Measurements from ENCODE around the gene PLOD1. TPM values are rescaled to one million over a fixed set of nuclear protein-coding genes. Genes with fewer than 3 reads are reported as not detected.

Gene PLOD1
- total and polyA plus RNA-seq, 10 of the 15 experiments (the other 5 are each of a cell fraction or from before 2014, with no cell fraction given) = 10.6 to 42.6 (median 29.3) TPM

DNA sequence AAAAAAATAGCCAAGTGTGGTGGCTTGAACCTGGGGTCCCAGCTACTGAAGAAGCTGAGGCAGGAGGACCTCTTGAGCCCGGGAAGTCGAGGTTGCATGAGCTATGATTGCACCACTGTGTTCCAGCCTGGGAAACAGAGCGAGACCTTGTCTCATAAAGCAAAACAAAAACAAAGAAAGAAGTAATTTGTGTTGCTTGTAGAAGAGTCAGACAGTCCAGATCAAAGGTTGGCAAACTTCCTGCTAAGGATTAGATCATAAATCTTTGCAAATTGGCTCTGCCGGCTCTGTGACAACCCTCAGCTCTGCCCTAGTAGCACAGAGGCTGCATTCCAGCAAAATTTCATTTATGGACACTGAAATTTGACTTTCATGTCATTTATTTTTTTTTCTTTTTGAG lies 26.7 kb downstream of the PLOD1 start:
- ATAC-seq = no peak
- no peak overlapping the region for H3K4me2 ChIP-seq (ENCODE audit: control insufficient read depth, insufficient read depth)
- FAIRE-seq = no peak

More for the DNA sequence above, 26.7 kb downstream of the PLOD1 start:
- Histone ChIP-seq H3K36me3 (ENCODE audit: control insufficient read depth in 2 of 2, insufficient read depth in 2 of 2, low read length in 1 of 2) (peaks cover 6 to 17% of the 10 kb centered on the region in 2 experiments), H3K27me3 (replicated peaks in 1 of 2; ENCODE audit: control insufficient read depth in 2 of 2, insufficient read depth in 2 of 2, low read length in 1 of 2) (no peaks in the 10 kb centered on the region), H4K20me1 (ENCODE audit: control insufficient read depth, insufficient read depth) (no peaks in the 10 kb centered on the region; the same call in 1 of the 2 replicates), H3K9me3 (replicated peaks; ENCODE audit: control insufficient read depth, insufficient read depth, low read length) (no peaks in the 10 kb centered on the region), H2AFZ (ENCODE audit: control insufficient read depth, low read depth, low read length) (no peak overlapping the region), H3K4me1 (ENCODE audit: control insufficient read depth, insufficient read depth, low read length) (no peaks in the 10 kb centered on the region), H3K9ac (ENCODE audit: control insufficient read depth, insufficient read depth, low read length) (no peak overlapping the region), H3K79me2 (ENCODE audit: control insufficient read depth, insufficient read depth, low read length) (no peaks in the 10 kb centered on the region), H3K27ac (ENCODE audit: control insufficient read depth, insufficient read depth) (no peak overlapping the region), H3K4me3 (no peak overlapping the region)
- intact Hi-C loops (cut with micrococcal nuclease; ENCODE audit: unreplicated experiment) (no loop called here), in situ Hi-C loops (cut with MboI) (loop anchor here (10.0 kb wide), 1 partner anchor 116 kb away; the partner anchor contains the start of gene NPPA)
- ChIA-PET RAD21 (ENCODE audit: unreplicated experiment) (interaction anchor here (0.7 kb wide), 1 partner anchor 27 kb away, joined by 3 read pairs; no protein-coding TSS in a partner anchor), CTCF (interaction anchor here (0.6 to 1.1 kb wide), 2 partner anchors 23 to 84 kb away, joined by 3 to 4 read pairs; no protein-coding TSS in a partner anchor), SMC1A (ENCODE audit: uncharacterized antibody, unreplicated experiment) (no interaction called here), POLR2A (no interaction called here)
- 100% methylated on average over 4 of the region's 4 CpGs for WGBS (ENCODE audit: insufficient coverage, insufficient replicate concordance, low lambda C conversion rate, missing lambda C conversion rate)
- no TSS peak for BruUV-seq (replicated peaks)
- TF ChIP-seq RAD51 (IDR thresholded peaks at IDR 0.05) = no peak
- TF ChIP-seq MYB (IDR thresholded peaks at IDR 0.05; ENCODE audit: borderline replicate concordance, low read depth, low read length) = no peak
- no peak for TF ChIP-seq NR2C1 (IDR thresholded peaks at IDR 0.05)
- TF ChIP-seq ZNF274 (IDR thresholded peaks at IDR 0.05; ENCODE audit: insufficient read depth, insufficient read length) = no peak
- no peak for TF ChIP-seq PBX3 (IDR thresholded peaks at IDR 0.05; ENCODE audit: insufficient replicate concordance, low read depth, low read length)
- TF ChIP-seq, protein P1, sequence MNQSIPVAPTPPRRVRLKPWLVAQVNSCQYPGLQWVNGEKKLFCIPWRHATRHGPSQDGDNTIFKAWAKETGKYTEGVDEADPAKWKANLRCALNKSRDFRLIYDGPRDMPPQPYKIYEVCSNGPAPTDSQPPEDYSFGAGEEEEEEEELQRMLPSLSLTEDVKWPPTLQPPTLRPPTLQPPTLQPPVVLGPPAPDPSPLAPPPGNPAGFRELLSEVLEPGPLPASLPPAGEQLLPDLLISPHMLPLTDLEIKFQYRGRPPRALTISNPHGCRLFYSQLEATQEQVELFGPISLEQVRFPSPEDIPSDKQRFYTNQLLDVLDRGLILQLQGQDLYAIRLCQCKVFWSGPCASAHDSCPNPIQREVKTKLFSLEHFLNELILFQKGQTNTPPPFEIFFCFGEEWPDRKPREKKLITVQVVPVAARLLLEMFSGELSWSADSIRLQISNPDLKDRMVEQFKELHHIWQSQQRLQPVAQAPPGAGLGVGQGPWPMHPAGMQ (IDR thresholded peaks at IDR 0.05; ENCODE audit: borderline replicate concordance) = no peak
- no peak for TF ChIP-seq ZBED1 (IDR thresholded peaks at IDR 0.05; ENCODE audit: borderline replicate concordance)
- no peak for TF ChIP-seq RBBP5 (conservative IDR thresholded peaks at IDR 0.05)
- no peak for TF ChIP-seq SP1 (IDR thresholded peaks at IDR 0.05; ENCODE audit: low read depth, low read length)
- TF ChIP-seq BCL11A (IDR thresholded peaks at IDR 0.05; ENCODE audit: low read depth, low read length) = no peak
- TF ChIP-seq TCF3 (IDR thresholded peaks at IDR 0.05; ENCODE audit: borderline replicate concordance, insufficient read depth, low read depth, low read length) = no peak
- TF ChIP-seq RFX5 (IDR thresholded peaks at IDR 0.05; ENCODE audit: low read depth, low read length) = no peak
- TF ChIP-seq JUND (IDR thresholded peaks at IDR 0.05; ENCODE audit: low read depth, low read length) = no peak
- TF ChIP-seq YY1 (IDR thresholded peaks at IDR 0.05; ENCODE audit: low read depth, low read length) = no peak
- DNase-seq (ENCODE audit: low read depth, low spot score) = no peak

Measured in GM12878 (cell line).